ENCODE results near the gene ATP2A1. TPM values are rescaled to one million over a fixed set of nuclear protein-coding genes. Genes with fewer than 3 reads are reported as not detected.

Gene ATP2A1
- total and polyA plus RNA-seq, 2 donors (not counting 3 experiments of a cell fraction or from before 2014, with no cell fraction given): 1.2 to 2.5 TPM

DNA sequence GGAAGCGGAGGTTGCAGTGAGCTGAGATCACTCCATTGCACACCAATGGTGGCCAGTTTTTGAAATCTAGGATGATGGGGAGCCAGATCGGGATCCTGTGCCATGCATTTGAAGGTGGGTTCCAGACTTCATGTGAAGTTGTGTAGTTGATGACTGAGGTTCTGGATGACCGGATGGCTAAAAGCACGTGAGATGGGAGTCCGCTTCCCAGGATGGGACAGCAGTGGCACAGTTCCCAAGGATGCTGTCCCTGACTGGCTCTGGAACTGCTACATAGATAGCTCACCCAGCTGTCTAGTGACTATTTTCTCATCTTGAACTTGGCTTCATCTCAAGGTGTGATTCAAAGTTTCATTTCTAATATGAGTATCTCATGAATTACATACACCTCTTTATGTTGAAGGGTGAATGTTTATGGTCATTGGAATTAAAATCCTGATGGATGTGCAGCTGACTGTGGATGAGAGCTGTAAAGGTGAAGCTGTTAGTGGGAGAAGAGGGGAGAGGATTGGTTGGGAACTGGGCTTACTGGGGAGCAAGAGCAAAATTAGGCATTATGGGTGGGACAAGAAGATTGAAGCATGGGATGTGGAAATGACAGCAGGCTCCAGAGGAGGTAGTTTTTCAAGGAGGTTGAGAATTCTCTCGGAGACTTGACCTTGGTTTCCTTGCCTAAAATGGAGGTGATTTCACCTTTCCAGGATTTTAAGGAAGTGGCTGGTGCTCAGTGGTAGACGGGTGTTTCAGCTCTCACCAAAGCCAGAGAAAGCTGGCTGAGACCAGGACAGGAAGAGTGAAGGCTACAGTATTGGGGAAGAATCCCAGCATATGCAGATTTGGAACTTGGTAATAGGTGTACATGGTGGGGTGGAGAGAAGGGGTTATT lies 40.4 kb upstream of the ATP2A1 start:
- Histone ChIP-seq H3K36me3 (ENCODE audit: control insufficient read depth in 2 of 2, extremely low read depth in 1 of 2, insufficient read depth in 2 of 2, low read length in 2 of 2) (peaks cover 17 to 49% of the 10 kb centered on the region in 2 experiments), H3K9me3 (replicated peaks; ENCODE audit: control insufficient read depth, insufficient read depth, low read length) (no peaks in the 10 kb centered on the region), H2AFZ (ENCODE audit: low read depth, low read length) (no peak overlapping the region), H3K4me2 (ENCODE audit: insufficient read depth, low read length) (no peak overlapping the region), H3K79me2 (ENCODE audit: control insufficient read depth, insufficient read depth, low read length) (no peaks in the 10 kb centered on the region), H3K27ac (ENCODE audit: insufficient read depth, low read depth, low read length) (no peak overlapping the region), H3K9me1 (replicated peaks; ENCODE audit: control insufficient read depth, extremely low read depth, insufficient read depth, low read length) (no peaks in the 10 kb centered on the region), H3K9ac (replicated peaks; ENCODE audit: extremely low read depth, insufficient read depth, low read length) (no peak overlapping the region), H3K4me3 (replicated peaks in 1 of 3; ENCODE audit: insufficient read depth in 1 of 3, low read depth in 1 of 3, low read length in 3 of 3) (no peak overlapping the region), H3K27me3 (ENCODE audit: control insufficient read depth in 2 of 2, insufficient read depth in 2 of 2, low read length in 2 of 2) (no peaks in the 10 kb centered on the region), H4K20me1 (replicated peaks; ENCODE audit: control insufficient read depth, extremely low read depth, insufficient read depth, low read length) (no peaks in the 10 kb centered on the region), H3K4me1 (ENCODE audit: control insufficient read depth, extremely low read depth, insufficient read depth, low read length) (no peaks in the 10 kb centered on the region)
- no peak for FAIRE-seq
- ChIA-PET CTCF (interaction anchor here (1.6 kb wide), 1 partner anchor 107 kb away, joined by 5 read pairs; no protein-coding TSS in a partner anchor), POLR2A (no interaction called here)
- intact Hi-C loops (cut with micrococcal nuclease) (no loop called here), dilution Hi-C loops (cut with MboI; ENCODE audit: extremely low pct_ligation_motif_present, low sequenced_read_pairs) (no loop called here)
- no TSS peak for BruUV-seq (replicated peaks)
- TF ChIP-seq POLR2A (IDR thresholded peaks at IDR 0.05; ENCODE audit: low read depth, low read length): no peak
- TF ChIP-seq, protein P1, sequence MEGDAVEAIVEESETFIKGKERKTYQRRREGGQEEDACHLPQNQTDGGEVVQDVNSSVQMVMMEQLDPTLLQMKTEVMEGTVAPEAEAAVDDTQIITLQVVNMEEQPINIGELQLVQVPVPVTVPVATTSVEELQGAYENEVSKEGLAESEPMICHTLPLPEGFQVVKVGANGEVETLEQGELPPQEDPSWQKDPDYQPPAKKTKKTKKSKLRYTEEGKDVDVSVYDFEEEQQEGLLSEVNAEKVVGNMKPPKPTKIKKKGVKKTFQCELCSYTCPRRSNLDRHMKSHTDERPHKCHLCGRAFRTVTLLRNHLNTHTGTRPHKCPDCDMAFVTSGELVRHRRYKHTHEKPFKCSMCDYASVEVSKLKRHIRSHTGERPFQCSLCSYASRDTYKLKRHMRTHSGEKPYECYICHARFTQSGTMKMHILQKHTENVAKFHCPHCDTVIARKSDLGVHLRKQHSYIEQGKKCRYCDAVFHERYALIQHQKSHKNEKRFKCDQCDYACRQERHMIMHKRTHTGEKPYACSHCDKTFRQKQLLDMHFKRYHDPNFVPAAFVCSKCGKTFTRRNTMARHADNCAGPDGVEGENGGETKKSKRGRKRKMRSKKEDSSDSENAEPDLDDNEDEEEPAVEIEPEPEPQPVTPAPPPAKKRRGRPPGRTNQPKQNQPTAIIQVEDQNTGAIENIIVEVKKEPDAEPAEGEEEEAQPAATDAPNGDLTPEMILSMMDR (IDR thresholded peaks at IDR 0.05; ENCODE audit: extremely low read depth in 1 of 2, insufficient read depth in 1 of 2, low read depth in 1 of 2, low read length in 2 of 2): no peak
- TF ChIP-seq GATA2 (IDR thresholded peaks at IDR 0.05; ENCODE audit: insufficient read depth, insufficient read length, low read depth, low read length): no peak
- TF ChIP-seq MYC (IDR thresholded peaks at IDR 0.05; ENCODE audit: low read depth, low read length): no peak
- TF ChIP-seq EZH2 (IDR thresholded peaks at IDR 0.05; ENCODE audit: borderline replicate concordance, low read depth, low read length, severe bottlenecking): no peak
- DNase-seq (ENCODE audit: low read depth, low spot score): no peak
